ENCODE measurements around the gene TCF4. TPM values are rescaled to one million over a fixed set of nuclear protein-coding genes. Genes with fewer than 3 reads are reported as not detected.

The TCF4 gene
- total RNA-seq, 1 donor from 2014 or later: 86.7 TPM

DNA sequence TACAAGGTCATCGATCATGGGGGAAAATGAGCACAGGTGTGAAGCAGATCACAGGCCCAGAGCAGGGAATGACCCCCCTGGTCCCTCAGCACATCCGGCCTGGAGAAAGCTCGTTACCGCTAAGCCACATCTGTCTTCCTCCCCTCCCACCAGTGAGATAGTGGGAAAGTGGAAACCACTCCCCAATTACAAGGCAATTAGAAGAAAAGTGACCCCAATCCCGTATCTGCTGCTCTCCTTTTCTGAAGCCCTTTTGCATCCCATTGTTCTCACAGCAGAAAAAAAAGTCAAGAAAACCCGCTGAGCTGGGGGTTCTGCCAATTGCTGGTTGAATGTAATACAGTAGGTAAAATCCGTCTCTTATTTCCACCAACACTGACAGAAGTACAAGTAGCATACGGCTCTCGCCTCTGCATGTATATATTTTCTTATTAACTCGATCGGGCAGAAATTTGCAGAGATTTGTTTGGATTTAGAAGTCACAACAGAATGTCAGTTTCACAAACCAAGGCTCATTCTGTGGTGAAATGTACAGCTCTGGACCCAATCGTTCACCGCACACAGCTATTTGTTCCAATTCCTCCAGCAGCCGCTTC is 287.0 kb downstream of the TCF4 start:
- no peak for DNase-seq (ENCODE audit: low spot score)

- DNase-seq (ENCODE audit: low spot score): no peak
Observed at GRCh38 chr18:55300421-55300935, 287.5 kb downstream of the TCF4 start.

- DNase-seq (ENCODE audit: low spot score): no peak
Observed at GRCh38 chr18:55296778-55297177, 291.2 kb downstream of the TCF4 start.

DNA sequence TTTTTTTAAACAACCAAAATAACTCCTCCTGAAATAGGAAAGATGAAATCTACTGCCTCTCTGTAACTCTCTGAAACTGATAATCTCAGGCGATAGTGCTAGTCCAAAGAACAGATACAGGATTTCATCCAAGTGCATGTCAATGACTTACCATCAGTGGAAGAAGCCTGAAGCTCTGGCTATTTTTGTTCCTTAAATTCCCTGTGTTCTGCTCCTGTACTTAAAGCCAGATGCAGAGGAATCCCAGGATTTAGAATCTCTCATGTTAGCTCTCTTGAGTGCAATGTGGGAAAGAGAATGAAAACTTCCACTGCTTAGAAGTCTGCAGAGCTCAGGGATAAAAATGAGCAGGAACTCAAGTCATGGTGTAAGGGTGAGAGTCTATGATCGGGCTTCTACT is 291.9 kb downstream of the TCF4 start:
- no peak for DNase-seq (ENCODE audit: low spot score)

- DNase-seq (ENCODE audit: low spot score): no peak
Observed at GRCh38 chr18:55290898-55291297, 297.1 kb downstream of the TCF4 start.

DNA sequence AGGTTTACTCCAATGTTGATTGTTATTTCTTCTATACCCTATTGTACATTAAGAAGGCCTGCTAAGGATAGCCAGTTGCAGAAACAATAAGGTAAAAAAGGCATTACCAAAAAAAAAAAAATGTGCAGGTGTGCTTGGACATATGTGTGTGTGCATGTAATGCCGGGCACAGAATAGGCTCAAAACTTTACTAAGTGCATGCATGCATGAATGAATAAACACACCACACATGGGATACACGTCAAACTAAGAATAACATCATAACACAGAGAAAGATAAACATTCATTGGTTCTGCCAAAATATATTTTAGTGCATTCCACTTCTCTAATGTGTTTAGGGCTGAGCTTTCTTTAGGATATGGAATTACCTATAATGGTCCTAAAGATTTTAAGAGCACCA is 298.2 kb downstream of the TCF4 start:
- DNase-seq (ENCODE audit: low spot score): no peak

- DNase-seq (ENCODE audit: low spot score): no peak
Observed at GRCh38 chr18:55289048-55289447, 298.9 kb downstream of the TCF4 start.

DNA sequence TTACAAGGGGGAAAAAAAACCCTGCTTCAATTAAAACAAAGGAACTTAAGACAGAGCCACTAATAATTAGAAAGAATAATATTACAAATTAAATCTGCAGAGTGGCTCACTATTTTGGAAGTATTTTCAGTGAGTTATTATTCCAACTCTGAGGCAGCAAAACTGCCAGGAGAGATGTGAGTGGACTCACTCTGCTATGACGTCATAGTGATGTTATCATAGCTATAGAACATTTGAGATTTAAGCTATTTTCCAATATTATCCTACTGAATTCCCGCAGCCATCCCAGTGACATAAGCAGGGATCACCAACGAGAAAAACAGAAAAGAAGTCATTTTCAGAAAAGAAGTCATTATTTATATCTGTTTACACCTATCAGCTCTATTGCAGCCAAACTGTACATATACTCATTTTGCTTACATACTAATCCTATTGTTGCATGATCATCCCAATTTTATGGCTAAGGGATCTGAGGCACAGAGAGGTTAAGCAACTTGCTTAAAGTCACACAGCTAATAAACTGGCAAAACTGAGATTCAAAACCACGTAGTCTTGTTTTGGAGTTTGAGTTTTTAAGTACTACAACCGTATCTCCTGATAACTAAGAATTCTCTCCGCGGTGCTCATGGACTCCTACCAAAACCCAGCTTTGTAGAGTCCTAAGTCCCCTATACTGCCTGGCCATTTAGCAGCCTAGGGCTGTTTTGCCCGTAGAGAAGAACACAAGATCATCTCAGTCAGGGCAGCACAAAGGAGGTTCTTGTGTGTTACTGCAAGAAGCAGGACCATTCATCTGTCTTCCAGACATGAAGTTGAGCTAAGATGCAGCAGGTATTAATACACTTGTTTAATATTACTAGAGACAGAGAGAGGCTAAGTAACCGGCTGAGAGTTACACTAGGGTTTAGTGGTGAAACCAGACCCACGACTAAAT is 299.8 kb downstream of the TCF4 start:
- DNase-seq (ENCODE audit: low spot score): no peak

- no peak for DNase-seq (ENCODE audit: low spot score)
Observed at GRCh38 chr18:55287149-55287806, 300.7 kb downstream of the TCF4 start.

GRCh38 chr18:55286257-55286825 is 301.7 kb downstream of the TCF4 start:
- DNase-seq (ENCODE audit: low spot score): no peak

DNA sequence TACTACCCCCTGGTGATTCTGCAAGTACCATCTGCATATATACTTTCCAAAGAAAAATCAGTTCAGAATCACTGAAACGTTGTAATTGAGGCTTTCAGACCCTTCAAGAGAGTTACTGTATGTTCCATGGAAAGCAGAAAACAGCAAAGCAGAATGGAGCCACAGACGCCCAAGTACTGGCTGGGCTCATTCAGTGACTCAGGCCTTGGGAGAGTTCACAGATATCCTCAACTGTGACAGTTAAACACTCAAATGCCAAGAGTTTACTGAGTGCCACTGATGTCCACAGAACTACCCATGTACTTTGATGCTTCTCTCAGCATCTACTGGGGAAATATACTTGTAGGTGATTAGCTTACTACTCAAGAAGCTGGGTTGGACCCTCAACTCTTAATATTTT is 303.4 kb downstream of the TCF4 start:
- DNase-seq (ENCODE audit: low spot score): no peak

DNA sequence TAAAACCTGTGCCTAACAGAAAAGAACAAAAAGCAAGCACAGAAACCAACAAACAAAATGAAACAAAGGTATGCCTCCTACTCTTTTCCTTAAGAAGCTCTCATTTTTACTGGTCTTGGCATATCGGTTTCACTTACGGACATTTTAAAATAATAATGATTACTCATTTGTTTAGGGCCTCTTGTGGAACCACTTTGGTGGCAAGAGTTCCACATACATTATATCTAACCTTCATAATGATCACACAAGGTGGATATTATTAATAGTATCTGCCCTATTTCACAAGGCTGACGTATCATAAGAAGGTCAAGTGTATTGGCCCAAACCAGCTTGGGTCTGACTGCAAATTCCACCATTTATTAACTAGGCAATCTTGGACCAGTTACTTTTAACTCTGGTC is 304.7 kb downstream of the TCF4 start:
- DNase-seq (ENCODE audit: low spot score): no peak

- DNase-seq (ENCODE audit: low spot score): no peak
Observed at GRCh38 chr18:55280503-55280902, 307.5 kb downstream of the TCF4 start.

- DNase-seq (ENCODE audit: low spot score): no peak
Observed at GRCh38 chr18:55275039-55275901, 312.7 kb downstream of the TCF4 start.

DNA sequence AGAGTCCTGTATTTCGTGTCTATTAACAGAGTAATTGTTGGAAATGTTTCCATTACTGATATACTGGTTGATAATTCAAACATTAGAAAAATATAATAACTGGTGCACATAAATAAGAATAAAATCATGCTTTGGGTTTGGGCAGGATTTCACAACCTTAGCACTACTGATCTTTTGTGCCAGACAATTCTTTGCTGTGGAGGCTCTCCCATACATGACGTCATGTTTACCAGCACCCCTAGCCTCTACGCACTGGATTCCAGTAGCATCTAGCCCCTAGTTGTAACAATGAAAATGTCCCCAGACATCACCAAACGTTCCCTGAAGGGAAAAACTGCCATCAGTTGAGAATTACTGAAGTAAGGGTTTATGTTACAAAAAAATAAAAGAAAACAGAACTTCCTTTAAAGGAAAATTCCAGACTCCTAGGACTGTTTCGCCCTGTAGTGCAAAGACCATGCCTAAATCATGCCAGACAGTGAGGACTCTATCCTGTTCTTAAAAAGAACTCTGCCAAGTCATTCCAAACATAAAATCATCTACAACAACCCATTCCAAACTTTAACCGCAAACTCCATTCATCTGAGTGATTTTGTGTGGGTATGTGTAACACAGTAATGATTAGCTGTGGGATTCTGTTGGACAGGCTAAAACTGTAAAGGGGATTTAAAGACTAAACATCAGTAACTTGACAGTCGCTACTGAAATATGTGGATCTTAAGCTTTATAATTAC is 315.3 kb downstream of the TCF4 start:
- DNase-seq (ENCODE audit: low spot score): no peak

DNA sequence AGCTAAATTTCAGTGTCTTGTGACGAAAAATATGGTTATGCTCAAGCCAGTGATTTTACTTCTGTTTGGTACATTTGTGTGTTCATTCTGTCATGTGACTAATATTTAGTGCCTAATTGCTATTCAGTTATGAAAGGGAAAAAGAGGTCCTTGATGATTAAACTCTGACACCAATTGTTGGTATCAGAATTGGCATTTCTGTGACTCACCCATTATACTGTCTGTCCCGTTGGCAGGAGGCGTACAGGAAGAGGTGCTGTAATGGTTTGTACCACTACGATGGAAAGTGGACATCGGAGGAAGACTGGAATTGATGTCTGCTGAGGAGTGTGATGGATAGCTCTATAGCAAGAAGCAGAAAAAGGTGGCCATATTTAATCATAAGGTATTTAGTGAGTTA is 318.4 kb downstream of the TCF4 start:
- DNase-seq (ENCODE audit: low spot score): no peak

GRCh38 chr18:55268628-55269275 is 319.2 kb downstream of the TCF4 start:
- DNase-seq (ENCODE audit: low spot score): no peak

DNA sequence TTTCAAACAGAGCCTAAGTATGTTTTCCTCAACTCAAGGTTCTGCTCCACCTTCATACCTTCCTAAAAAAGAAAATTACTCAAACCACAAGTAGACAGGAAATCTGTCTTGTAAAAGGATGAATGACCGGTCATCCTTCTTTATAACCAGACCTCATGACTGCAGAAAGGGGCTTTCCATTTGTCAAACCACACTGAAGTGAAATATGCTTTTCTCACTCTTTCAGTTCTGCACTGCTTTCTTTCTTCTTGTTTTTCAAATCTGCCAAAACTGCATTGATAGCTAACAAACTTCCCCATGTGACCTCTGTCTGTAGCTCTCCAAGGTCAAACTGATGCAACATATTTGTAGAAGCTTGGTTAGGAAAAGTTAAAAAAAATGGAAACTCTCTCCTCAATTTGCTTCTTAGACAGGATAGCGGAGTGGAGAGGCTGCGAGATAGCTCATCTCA is 319.8 kb downstream of the TCF4 start:
- DNase-seq (ENCODE audit: low spot score): no peak

GRCh38 chr18:55266981-55267380 is 321.0 kb downstream of the TCF4 start:
- no peak for DNase-seq (ENCODE audit: low spot score)

- no peak for DNase-seq (ENCODE audit: low spot score)
Observed at GRCh38 chr18:55265984-55266383, 322.0 kb downstream of the TCF4 start.

Data from ureter (tissue), 1 donor.